Stimulated activated CD8-positive, alpha-beta memory T cell treated with anti-CD3 and anti-CD28 coated beads, Interleukin-7, amount 100 ng/mL, for 1 hour (primary cell): ENCODE results near the gene LYL1.

Source experiments
- DNase-seq, 2 donors: peaks; one replicate each; pipeline ENCODE4 v3.0.0-alpha.2; 2020; ENCODE audit warnings: low read depth in 2 of 2

The LYL1 gene

DNA sequence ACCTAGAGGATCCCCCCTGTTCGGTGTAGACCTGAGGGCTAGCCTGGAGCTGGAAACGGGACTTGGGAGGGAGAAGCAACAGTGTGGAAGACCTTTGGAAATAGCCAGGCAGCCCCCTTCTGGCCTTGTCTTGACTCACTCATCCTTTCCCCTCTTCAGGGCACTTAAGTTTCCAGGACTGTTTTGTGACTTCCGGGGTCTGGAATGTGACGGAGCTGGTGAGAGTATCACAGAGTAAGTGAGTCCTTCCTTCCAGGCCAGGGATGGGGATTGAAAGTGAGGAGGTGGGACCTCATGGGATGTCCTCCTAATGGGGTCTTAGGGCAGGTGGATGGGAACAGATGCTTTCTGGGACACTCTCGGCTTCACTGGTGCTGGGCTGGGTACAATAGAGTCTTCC, 29.4 kb downstream of the LYL1 start:
- no peak for DNase-seq

DNA sequence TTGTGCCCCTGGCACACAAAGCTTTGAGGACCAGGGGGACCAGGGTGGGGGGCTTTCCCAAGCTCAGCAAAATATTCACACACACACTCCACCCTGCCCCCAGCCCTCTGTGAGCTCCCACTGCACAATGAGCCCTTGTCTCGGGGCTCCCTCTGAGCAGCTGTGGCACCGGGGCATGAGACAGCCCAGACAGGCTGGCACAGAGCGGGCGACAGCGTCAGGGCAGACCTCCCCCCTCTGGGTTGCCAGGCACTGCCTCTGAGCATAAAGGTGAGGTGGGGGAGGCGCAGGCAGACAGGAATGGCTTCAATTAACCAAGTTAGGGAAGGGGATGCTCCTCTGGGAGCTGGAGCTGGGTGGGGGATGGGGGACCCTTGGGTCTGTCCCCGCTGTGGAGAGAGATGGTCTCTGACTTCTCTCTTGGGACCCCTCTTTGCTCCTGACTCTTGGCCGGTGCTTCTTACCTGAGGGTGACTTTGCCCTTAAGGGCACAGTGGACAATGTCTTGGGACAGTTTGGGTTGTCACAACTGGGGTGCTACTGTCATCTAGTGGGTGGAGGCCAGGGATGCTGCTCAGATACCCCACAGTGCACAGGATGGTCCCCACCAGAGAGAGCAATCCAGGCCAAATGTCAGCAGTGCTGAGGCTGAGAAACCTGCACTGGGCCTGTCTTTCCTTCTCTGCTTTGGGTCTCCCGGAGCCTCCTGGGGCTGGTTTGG, 30.3 kb downstream of the LYL1 start:
- DNase-seq, result no peak

- no peak for DNase-seq
These were observed 31.0 kb downstream of the LYL1 start for GRCh38 chr19:13071444-13072187.

DNA sequence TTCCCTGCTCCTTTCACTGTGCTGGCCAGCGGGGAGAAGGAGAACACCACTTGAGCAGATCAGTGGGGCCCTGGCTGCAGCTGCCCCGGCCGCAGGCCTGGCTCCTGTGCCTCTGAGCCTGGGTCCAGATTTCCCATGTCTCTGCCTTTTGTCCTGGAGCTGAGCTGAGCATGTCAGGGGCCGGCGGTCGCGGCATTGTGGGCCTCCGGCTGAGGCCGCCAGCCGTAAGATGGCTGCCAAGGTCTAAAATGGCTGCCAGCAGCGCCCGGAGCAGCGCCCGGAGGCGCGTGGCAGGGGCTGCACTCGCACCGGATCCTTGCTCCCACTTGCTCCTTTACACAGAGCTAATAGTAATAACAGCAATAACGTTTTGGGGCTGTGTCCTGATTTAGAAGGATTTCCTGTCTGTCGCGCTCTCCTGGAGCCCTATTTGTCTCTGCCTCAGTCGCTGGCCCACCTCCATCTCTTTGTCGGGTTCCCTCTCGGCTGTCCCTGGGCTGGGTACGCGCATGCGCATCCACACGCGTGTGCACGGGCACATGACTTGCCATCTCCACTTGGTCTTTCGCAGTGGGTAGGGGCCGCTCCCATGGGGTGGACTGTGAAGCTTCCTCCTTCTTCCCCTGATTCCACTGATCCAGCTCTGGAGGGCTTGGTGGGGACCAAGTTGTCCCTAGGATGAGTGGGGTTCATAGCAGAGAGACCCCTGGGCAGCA, 32.1 kb downstream of the LYL1 start:
- DNase-seq, result no peak

- DNase-seq, result no peak
These were observed 33.0 kb downstream of the LYL1 start for GRCh38 chr19:13069415-13070359.

DNA sequence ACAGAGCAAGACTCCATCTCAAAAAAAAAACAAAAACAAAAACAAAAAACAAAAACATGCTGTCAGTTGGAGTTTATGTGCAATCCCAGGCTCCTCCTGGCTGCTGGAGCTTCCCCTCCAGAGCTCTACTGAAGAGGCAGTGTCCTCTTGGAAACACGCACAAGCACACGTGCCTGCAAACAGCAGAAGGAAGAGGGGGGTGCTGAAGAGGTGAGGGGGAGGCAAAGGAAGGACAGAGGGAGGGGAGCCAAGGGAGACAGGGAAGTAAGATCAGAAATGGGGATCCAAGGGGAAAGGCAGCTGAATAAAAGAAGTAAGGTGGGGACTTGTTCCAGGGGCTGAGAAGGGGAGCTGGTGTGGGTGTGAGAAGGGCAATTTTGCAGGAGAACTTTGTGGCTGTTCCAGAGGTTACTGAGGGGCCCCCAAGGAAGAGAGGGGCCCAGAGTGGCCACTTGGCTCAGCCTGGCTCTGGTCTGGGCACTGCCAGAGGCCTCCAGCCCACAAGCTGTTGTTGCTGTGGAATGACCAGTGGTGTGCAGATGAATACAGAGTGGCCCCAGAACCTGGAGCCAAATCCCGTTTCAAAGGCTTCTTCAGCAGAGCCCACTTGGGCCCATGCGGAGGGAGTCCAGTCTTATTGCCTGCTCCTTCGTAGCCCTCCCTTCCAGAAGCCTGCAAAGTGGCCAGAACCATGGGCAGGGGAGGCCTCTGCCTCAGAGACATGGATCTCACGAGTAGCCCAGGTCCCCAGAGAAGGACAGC, 34.4 kb downstream of the LYL1 start:
- DNase-seq, result no peak

- DNase-seq, result no peak
These were observed 35.5 kb downstream of the LYL1 start for GRCh38 chr19:13066933-13067807.

GRCh38 chr19:13066226-13066625, 36.4 kb downstream of the LYL1 start:
- no peak for DNase-seq

- no peak for DNase-seq
These were observed 38.6 kb downstream of the LYL1 start for GRCh38 chr19:13064092-13064489.

GRCh38 chr19:13063461-13064091, 39.1 kb downstream of the LYL1 start:
- DNase-seq, result no peak

- DNase-seq, result no peak
These were observed 40.3 kb downstream of the LYL1 start for GRCh38 chr19:13062317-13062716.

GRCh38 chr19:13060964-13061927, 41.4 kb downstream of the LYL1 start:
- peak; percentile 59 to 71 for DNase-seq

DNA sequence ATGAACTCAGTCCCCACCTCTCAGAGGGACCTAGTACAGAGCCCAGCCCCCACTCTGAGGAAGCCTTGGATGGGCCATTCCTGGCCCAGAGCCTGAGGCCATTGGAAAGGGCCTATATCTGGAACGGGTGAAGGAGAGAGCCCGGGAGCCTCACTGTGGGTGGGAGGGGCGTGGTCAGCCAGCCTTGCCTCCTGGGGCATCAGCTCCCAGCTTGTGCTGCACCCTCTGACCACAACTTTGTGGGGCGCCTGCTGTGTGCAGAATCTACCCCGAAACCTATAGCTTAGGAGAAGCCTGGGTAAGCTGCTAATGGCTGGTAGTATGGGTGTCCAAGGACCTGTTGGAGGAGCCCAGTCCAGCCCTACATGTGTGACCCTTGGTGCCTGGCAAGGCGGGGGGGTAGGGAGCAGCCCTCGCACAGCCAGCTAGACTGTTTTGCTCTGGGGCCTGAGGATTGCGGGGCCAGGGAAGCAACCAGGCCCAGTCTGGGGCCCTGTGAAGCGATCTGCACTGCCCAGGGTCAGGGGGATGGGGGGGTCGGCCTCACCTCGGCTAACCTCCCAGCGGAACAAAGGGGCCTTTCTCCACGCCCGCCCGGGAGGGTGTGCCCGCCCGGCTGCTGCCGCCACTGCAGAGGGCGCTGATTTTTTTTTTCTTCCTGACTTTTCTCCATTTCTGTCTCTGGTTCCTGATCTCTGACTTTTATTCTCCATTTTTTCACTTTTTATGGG, 42.3 kb downstream of the LYL1 start:
- DNase-seq, result no peak

DNA sequence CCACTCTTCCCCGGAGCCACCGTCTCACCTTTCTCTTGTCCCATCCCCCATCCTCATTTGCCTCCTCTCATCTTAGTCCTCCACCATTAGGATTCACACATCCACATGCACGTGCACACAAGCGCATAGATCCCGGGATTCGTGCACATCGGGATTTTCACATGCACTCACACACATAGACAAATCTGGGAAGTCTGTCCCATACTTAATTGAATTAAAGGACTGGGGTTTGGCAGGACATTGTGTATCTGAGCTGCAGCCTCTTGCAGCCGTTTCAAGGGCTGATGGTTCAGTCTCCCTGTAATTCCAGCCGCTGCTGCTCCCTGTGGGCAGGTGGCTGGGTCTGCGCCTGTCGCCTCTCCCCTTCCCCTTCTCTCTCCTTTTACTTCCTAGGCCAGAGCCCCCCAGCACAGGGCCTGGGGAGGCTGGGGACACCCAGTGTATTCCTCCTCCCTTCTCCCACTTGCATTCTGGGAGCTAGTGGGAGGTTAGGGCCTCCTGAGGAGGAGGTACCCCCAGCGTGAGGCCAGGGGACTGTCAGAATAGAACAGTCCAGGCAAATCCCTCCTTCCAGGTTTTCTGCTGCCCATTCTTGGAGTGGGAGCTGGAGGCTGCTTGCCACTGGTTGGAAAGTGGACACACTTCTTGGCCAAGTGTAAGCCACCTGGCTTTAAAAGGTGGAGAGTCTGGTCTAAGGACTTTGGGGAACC, 43.6 kb downstream of the LYL1 start:
- no peak for DNase-seq

DNA sequence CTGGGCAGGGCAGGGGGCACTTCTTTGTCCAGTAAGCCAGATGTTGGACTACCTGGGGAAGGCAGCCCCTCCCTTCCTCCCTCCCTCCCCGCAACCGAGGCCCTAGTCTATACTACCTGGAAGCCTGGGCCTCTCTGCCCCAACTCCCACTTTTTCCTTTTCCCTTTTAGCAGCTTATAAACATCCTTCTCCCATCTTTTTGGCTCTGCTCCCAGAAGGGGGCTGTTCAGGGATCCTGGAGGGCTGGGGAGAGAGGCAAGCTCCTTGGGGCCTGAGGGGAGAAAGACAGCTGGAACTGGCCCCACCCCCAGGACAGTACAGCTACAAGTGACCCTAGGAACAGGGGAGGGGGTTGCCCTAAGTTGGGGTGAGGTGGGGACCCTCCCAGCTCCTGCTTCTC, 44.9 kb downstream of the LYL1 start:
- no peak for DNase-seq

- no peak for DNase-seq
These were observed 45.5 kb downstream of the LYL1 start for GRCh38 chr19:13057147-13057572.
